Activated CD8-positive, alpha-beta T cell treated with anti-CD3 and anti-CD28 coated beads, Interleukin-2, amount 10 ng/mL, durations not matched to agents 7 days and 5 days (primary cell): ENCODE data around the gene JAKMIP1. TPM values are rescaled to one million over a fixed set of nuclear protein-coding genes. Genes with fewer than 3 reads are reported as not detected.

Experiments
- ATAC-seq: fragments of 150-1000 bp; cut with Tn5 transposase; one replicate; pipeline ENCODE4 v1.10.0; 2021; ENCODE audit warnings: moderate library complexity
- CTCF ChIA-PET: fragments of 350-600 bp; sonication (Branson Sonifier 250); formaldehyde crosslinking; loops from one replicate; lab custom pipeline; 2021; ENCODE audit warnings: antibody characterized with exemption; lab: Charles Lee
- POLR2A ChIA-PET: fragments of 350-600 bp; sonication (Branson Sonifier 250); formaldehyde crosslinking; loops from one replicate; lab custom pipeline; 2021; ENCODE audit warnings: antibody characterized with exemption; lab: Charles Lee
- DNase-seq: peaks from one replicate; pipeline ENCODE4 v3.0.0-alpha.2; 2020
- H3K27ac Mint-ChIP-seq: one replicate; pipeline ENCODE4 v1.8.0; 2021; ENCODE audit warnings: mild to moderate bottlenecking, mixed read lengths
- H3K27me3 Mint-ChIP-seq: one replicate; pipeline ENCODE4 v1.8.0; 2021; ENCODE audit warnings: low read depth, mixed read lengths
- H3K36me3 Mint-ChIP-seq: one replicate; pipeline ENCODE4 v1.8.0; 2021; ENCODE audit warnings: low read depth, mixed read lengths
- H3K4me1 Mint-ChIP-seq: one replicate; pipeline ENCODE4 v1.8.0; 2021; ENCODE audit warnings: low read depth, mixed read lengths
- H3K4me3 Mint-ChIP-seq: one replicate; pipeline ENCODE4 v1.8.0; 2021; ENCODE audit warnings: mild to moderate bottlenecking, mixed read lengths
- H3K9me3 Mint-ChIP-seq: one replicate; pipeline ENCODE4 v1.8.0; 2022; ENCODE audit warnings: mixed read lengths; ENCODE audit not compliant: insufficient read depth
- total RNA-seq, 2 experiments: library from RNA; stranded (reverse); gene quantifications; one replicate each; pipeline ENCODE4 v1.2.3, GENCODE V29; 2021

JAKMIP1 gene
- total RNA-seq, 2 experiments from 2014 or later = 9.3 to 9.6 TPM

- Mint-ChIP-seq H3K27me3 (no peaks in the 10 kb centered on the region), H3K4me3 (no peak overlapping the region), H3K4me1 (peaks cover 32% of the 10 kb centered on the region), H3K9me3 (peaks cover 5% of the 10 kb centered on the region), H3K27ac (peak overlapping the region; percentile 39), H3K36me3 (peaks cover 32% of the 10 kb centered on the region)
- DNase-seq (no peak), ATAC-seq (no peak)
- ChIA-PET CTCF (interaction anchor here (1.1 to 1.4 kb wide), 2 partner anchors 8 to 39 kb away, joined by 3 to 4 read pairs; no protein-coding TSS in a partner anchor), POLR2A (no interaction called here)
Measured at GRCh38 chr4:6172927-6173200, 27.5 kb downstream of the JAKMIP1 start.

DNA sequence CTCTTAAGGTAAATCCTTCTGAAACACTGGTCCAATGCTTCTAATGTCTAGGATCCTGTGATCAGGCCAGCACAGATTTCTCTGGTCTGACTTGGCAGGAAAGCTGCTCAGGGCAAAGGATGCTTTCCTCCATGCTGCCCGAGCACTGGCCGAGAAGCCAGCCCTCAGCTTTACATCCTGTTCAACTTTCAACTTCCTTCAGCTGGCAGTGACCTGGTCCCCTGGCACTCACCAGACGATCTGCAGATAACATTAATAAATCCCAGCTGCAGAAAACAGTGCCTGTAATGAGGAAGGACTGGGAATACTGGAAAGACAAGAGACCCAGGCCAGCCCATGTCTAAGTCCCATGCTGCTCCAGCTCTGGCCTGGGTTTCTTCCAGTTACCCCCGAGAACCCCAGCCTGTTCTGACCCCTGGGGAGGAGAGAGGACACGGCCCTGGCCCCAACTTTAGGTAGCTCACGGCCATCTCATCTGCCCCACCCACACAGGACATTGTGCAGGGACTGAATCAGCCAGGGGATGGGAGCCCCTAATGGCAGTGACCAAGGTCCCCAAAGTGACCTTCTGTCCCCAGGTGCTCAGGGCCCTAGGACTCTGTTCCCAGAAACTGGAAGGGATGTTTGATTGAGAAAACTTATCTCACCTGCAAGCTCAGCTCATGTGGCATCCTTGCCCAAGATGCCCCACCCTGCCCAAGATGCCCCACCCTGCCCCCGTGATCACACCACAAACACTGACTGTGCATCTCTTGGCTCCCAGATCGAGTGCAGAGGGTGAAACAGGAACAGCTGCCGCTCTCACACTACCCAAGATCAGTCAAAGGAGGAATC is 28.0 kb downstream of the JAKMIP1 start:
- Mint-ChIP-seq H3K36me3 (peaks cover 31% of the 10 kb centered on the region), H3K9me3 (no peaks in the 10 kb centered on the region), H3K4me1 (peaks cover 32% of the 10 kb centered on the region), H3K27me3 (no peaks in the 10 kb centered on the region), H3K27ac (peak overlapping the region; percentile 39), H3K4me3 (no peak overlapping the region)
- DNase-seq (peak; percentile 26), ATAC-seq (no peak)
- POLR2A ChIA-PET = interaction anchor here (0.9 kb wide), 1 partner anchor 8 kb away, joined by 3 read pairs; no protein-coding TSS in a partner anchor
- CTCF ChIA-PET = interaction anchor here (1.0 to 1.4 kb wide), 3 partner anchors 8 to 39 kb away, joined by 3 to 4 read pairs (median 3); no protein-coding TSS in a partner anchor

- H3K9me3 Mint-ChIP-seq = no peaks in the 10 kb centered on the region
- peaks cover 2% of the 10 kb centered on the region for H3K27me3 Mint-ChIP-seq
- no peak overlapping the region for H3K27ac Mint-ChIP-seq
- no peak overlapping the region for H3K4me3 Mint-ChIP-seq
- H3K36me3 Mint-ChIP-seq = peaks cover 20% of the 10 kb centered on the region
- ChIA-PET CTCF (no interaction called here), POLR2A (interaction anchor here (1.1 kb wide), 1 partner anchor 11 kb away, joined by 4 read pairs; no protein-coding TSS in a partner anchor)
- no peak for ATAC-seq
- H3K4me1 Mint-ChIP-seq = peaks cover 29% of the 10 kb centered on the region
- no peak for DNase-seq
Measured at GRCh38 chr4:6169239-6169638, 31.1 kb downstream of the JAKMIP1 start.

- Mint-ChIP-seq H3K4me1 (peaks cover 11% of the 10 kb centered on the region), H3K27me3 (peaks cover 2% of the 10 kb centered on the region), H3K36me3 (peaks cover 9% of the 10 kb centered on the region), H3K27ac (no peak overlapping the region), H3K9me3 (no peaks in the 10 kb centered on the region), H3K4me3 (no peak overlapping the region)
- POLR2A ChIA-PET = no interaction called here
- ATAC-seq = no peak
- CTCF ChIA-PET = no interaction called here
- DNase-seq = no peak
Measured at GRCh38 chr4:6165766-6166165, 34.6 kb downstream of the JAKMIP1 start.

DNA sequence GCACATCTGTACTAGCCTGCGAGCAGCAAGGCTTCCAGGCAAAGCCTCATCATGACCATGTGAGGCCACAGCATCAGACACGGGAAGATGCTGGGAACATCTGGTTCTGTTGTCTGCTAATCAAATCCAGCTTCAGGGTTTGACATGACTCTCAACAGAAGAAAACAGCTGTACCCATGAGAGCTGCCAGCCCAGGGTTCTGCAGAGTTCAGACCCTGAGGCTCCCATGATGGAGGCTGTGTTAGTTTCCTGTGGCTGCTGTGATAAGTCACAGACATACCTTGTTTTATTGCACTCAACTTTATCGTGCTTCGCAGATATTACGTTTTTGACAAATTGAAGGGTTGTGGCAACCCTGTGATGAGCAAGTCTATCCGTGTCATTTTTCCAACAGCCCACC is 37.5 kb downstream of the JAKMIP1 start:
- POLR2A ChIA-PET = no interaction called here
- no peak overlapping the region for H3K27ac Mint-ChIP-seq
- CTCF ChIA-PET = no interaction called here

DNA sequence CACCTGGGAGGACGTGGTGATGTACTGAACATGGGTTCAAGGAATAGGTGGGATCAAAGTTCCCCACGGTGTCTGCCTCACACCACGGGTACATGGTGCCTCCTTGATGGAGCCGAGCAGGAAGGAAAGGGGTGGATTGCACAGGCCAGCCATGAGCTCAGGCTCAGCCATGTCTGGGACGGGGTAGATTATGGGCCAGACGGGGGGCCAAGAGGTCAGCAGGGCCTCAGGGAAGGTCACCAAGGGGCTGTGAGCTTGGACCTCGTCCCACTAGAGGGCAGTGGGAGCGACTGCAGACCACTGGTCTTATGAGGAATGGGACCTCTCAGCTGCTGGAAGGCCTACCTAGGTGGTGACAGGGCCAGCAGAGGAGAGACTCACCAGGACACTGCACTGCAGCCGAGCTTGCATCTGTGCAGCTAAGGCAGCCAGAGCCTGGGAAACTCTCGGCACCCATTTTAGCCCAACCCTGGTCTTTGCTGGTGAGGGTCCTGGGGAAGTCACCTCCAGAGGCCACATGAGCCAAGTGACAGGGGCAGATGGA is 38.4 kb downstream of the JAKMIP1 start:
- Mint-ChIP-seq H3K27ac (no peak overlapping the region), H3K4me1 (peaks cover 3% of the 10 kb centered on the region), H3K9me3 (no peaks in the 10 kb centered on the region), H3K4me3 (no peak overlapping the region), H3K27me3 (peaks cover 5% of the 10 kb centered on the region), H3K36me3 (peaks cover under 1% of the 10 kb centered on the region)
- ChIA-PET CTCF (no interaction called here), POLR2A (no interaction called here)
- DNase-seq (no peak), ATAC-seq (no peak)

More for the DNA sequence above, 37.5 kb downstream of the JAKMIP1 start:
- H3K4me1 Mint-ChIP-seq = peaks cover 12% of the 10 kb centered on the region
- ATAC-seq = no peak
- no peaks in the 10 kb centered on the region for H3K9me3 Mint-ChIP-seq
- H3K36me3 Mint-ChIP-seq = peaks cover 8% of the 10 kb centered on the region
- DNase-seq = no peak
- peaks cover 2% of the 10 kb centered on the region for H3K27me3 Mint-ChIP-seq
- no peak overlapping the region for H3K4me3 Mint-ChIP-seq

DNA sequence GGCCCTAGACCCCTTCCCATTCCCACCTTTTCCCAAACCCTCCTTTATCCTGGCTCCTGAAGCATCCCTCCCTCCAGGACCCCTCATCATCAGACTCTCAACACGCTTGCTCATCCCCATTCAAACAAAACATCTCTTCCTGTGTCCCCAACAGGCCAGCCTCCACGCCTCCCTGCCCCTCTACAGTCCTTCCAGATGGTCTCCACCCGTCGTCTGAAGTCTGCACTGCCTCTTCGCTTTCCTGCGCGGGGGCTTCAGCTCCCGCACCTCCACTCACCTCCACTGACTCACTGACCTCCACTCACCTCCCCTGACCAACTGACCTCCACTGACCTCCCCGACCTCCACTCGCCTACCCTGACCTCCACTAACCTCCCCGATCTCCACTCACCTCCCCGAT is 39.8 kb downstream of the JAKMIP1 start:
- H3K9me3 Mint-ChIP-seq = no peaks in the 10 kb centered on the region
- POLR2A ChIA-PET = no interaction called here

DNA sequence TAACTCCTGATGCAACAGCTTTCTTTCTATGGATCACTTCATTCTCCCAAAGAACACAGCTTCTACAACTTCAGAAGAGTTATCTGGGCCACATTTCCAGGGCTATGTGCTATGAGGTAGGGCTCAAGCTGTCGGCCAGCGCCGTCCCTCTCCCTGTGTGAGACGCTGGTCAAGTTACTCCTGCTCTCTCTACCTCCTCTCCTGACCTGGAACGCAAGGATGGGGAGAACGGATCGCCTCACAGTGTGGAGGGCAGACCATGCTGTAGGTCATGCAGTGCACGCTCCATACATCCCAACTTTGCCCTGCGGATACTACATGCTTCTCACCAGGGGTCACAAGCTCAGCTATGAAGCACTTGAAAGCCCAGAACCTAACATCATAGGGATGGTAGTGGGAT is 42.4 kb downstream of the JAKMIP1 start:
- peaks cover 5% of the 10 kb centered on the region for H3K27me3 Mint-ChIP-seq
- ChIA-PET CTCF (interaction anchor here (2.6 kb wide), 1 partner anchor 23 kb away, joined by 8 read pairs; no protein-coding TSS in a partner anchor), POLR2A (interaction anchor here (2.0 kb wide), 1 partner anchor 24 kb away, joined by 5 read pairs; no protein-coding TSS in a partner anchor)
- no peak overlapping the region for H3K27ac Mint-ChIP-seq
- peaks cover 2% of the 10 kb centered on the region for H3K36me3 Mint-ChIP-seq
- ATAC-seq (no peak), DNase-seq (no peak)
- no peak overlapping the region for H3K4me3 Mint-ChIP-seq
- H3K4me1 Mint-ChIP-seq = peaks cover 27% of the 10 kb centered on the region
- H3K9me3 Mint-ChIP-seq = no peaks in the 10 kb centered on the region

More for the DNA sequence above, 39.8 kb downstream of the JAKMIP1 start:
- H3K36me3 Mint-ChIP-seq = no peaks in the 10 kb centered on the region
- peaks cover 7% of the 10 kb centered on the region for H3K27me3 Mint-ChIP-seq
- CTCF ChIA-PET = no interaction called here
- DNase-seq = no peak
- peaks cover 5% of the 10 kb centered on the region for H3K4me1 Mint-ChIP-seq
- H3K27ac Mint-ChIP-seq = no peak overlapping the region
- no peak overlapping the region for H3K4me3 Mint-ChIP-seq
- ATAC-seq = no peak

DNA sequence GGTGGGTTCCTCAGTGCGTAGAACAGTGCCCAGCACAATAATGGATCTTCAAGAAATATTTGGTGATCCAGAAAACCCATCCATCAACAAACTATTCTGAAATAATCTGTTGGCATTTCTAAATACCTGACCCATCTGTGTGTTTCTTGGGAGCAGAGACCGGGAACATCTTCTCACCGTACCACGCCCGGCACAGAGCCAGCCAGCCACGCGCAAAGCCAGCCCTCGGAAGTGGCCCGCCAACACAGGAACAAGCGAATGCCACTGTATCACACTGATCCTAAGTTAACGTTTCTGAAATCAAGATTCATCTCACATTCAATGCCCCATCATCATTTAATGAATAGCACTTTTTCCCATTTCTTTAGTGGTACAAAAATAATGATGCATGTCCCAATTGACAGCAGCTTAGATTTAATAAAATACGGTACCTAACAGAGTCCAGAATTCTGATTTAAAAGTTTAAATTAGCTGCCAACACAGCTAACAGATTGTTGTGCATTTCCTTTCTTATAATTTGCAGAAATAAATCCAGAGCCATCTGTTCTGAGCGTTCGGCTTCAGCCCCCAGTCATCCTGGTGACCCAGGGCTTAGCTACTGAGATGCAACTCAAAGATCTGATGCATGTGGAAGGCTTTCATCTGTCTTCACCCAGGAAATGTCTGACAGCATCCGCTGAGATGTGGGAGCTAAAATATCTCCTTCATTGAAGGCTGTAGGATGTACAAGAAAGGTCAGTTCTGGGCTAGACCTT is 44.2 kb downstream of the JAKMIP1 start:
- ChIA-PET POLR2A (interaction anchor here (2.0 kb wide), 1 partner anchor 26 kb away, joined by 5 read pairs; no protein-coding TSS in a partner anchor), CTCF (interaction anchor here (1.2 to 2.6 kb wide), 4 partner anchors 8 to 158 kb away, joined by 3 to 8 read pairs (median 4); no protein-coding TSS in a partner anchor)
- no peak overlapping the region for H3K27ac Mint-ChIP-seq
- peaks cover 5% of the 10 kb centered on the region for H3K27me3 Mint-ChIP-seq
- H3K4me1 Mint-ChIP-seq = peaks cover 39% of the 10 kb centered on the region
- peaks cover 2% of the 10 kb centered on the region for H3K36me3 Mint-ChIP-seq
- ATAC-seq (no peak), DNase-seq (no peak)
- no peak overlapping the region for H3K4me3 Mint-ChIP-seq
- H3K9me3 Mint-ChIP-seq = no peaks in the 10 kb centered on the region

GRCh38 chr4:6154875-6155274 is 45.5 kb downstream of the JAKMIP1 start:
- ATAC-seq = no peak
- no peaks in the 10 kb centered on the region for H3K9me3 Mint-ChIP-seq
- no peak for DNase-seq
- peaks cover 39% of the 10 kb centered on the region for H3K4me1 Mint-ChIP-seq
- peaks cover 2% of the 10 kb centered on the region for H3K36me3 Mint-ChIP-seq
- H3K27ac Mint-ChIP-seq = peak overlapping the region; percentile 53
- CTCF ChIA-PET = interaction anchor here (1.2 kb wide), 1 partner anchor 9 kb away, joined by 3 read pairs; no protein-coding TSS in a partner anchor
- H3K27me3 Mint-ChIP-seq = peaks cover 5% of the 10 kb centered on the region
- no peak overlapping the region for H3K4me3 Mint-ChIP-seq
- POLR2A ChIA-PET = interaction anchor here (0.7 kb wide), 1 partner anchor 488 kb away, joined by 3 read pairs; no protein-coding TSS in a partner anchor

DNA sequence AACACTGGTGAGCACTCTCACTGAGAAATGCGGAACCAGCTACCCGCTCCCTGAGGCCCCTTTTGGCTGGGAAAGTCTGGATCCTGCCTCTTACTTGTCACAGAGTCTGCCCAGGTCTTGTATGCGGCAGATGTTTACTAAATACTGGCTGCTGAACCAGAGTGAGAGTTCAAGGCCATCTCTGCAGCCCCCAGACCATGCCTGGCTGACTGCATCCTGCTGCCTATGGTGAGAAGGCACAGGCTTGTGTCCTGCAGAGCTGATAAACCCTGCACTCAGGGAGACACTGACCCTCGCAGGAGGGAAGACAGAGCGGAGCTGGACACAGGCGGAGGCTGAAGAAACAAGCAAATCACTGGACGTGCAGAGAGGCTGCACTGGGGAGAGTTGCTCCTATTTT is 46.5 kb downstream of the JAKMIP1 start:
- POLR2A ChIA-PET = interaction anchor here (0.6 kb wide), 1 partner anchor 11 kb away, joined by 3 read pairs; no protein-coding TSS in a partner anchor
- peaks cover 37% of the 10 kb centered on the region for H3K4me1 Mint-ChIP-seq
- DNase-seq = no peak
- peaks cover 2% of the 10 kb centered on the region for H3K36me3 Mint-ChIP-seq
- peaks cover 5% of the 10 kb centered on the region for H3K27me3 Mint-ChIP-seq
- H3K9me3 Mint-ChIP-seq = no peaks in the 10 kb centered on the region
- no peak for ATAC-seq
- no peak overlapping the region for H3K27ac Mint-ChIP-seq
- no peak overlapping the region for H3K4me3 Mint-ChIP-seq
- CTCF ChIA-PET = interaction anchor here (1.3 kb wide), 1 partner anchor 27 kb away, joined by 3 read pairs; no protein-coding TSS in a partner anchor
